ENCODE measurements around the gene CCDC89.

CCDC89 gene

DNA sequence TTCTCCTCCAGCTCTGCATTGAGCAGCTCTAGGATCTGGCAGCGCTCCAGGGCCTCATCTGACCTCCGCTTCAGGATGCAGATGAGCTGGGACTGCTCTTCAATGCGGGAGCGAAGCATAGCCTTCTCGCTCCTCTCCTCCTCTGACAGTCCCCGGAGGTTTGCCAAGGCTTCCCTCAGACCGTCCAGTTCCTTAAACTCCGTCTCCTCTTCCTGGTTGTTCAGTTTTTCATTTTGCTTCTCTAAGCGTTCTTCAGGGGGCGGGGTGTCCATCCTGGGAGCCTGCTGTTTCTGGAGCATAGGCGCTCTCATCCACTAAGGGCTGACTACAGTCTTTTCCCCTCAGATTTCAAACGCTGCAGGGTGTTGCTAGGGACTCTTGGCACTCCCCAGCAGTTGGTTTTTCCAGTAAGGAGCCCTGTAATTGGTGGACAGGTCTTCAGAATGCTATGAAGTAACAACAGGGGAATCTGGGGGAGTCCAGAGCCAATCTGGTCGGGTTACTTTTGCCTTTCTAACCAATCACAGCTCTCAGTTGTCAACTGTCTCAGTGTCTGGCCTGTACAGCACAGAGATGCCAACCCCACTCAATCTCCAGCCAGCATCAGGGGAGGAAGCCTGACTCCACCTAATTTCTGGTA, at the start of gene CCDC89:
CCDC89 (minus strand) TSS at position 376 of the 640 bp plus-strand sequence; CDS start at position 311, 65 bp downstream.
- no peak for DNase-seq (ENCODE audit: low read depth in 2 of 2)

DNA sequence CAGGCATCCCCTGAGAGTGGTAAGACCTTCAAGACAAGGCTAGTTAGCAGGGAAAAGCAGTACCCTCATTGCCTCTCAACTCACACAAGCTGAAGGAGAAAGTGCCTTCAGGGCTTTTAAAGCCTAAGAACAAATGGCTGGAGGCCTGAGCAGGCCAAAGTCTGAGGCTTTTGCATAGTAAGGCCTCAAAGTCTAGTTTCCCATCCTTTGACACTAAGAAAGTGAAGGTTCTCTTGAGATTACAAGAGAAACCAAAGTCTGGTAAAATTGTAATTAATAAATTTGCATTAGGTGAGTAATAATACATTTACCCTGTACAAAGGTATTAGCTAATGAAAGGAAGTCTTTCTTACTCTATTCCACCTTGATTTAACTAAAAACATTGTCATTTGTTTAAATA, 47.0 kb upstream of the CCDC89 start:
- no peak for DNase-seq (ENCODE audit: low read depth in 2 of 2)

DNA sequence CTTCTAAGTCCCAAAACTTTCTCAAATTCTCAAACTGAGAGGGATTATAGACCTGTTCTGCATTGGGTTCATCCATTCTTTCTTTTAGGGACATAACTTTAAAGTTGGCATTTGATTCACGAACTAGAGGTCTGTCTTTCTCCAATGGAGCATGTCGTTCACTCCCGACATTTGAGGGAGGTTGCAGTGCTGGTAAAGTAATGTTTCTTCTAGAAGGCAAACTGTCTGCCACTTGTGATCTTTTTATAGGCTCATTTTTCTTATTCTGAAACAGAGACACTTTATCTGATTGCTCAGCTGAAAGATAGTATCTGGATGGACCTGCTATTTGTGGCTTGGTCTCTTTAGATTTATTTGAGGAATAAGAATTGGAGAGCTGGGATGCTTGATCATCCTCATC, 40.4 kb upstream of the CCDC89 start:
- DNase-seq (ENCODE audit: low read depth in 2 of 2) = no peak

GRCh38 chr11:85725510-85726258, 39.7 kb upstream of the CCDC89 start:
- DNase-seq (ENCODE audit: low read depth in 2 of 2) = no peak

DNA sequence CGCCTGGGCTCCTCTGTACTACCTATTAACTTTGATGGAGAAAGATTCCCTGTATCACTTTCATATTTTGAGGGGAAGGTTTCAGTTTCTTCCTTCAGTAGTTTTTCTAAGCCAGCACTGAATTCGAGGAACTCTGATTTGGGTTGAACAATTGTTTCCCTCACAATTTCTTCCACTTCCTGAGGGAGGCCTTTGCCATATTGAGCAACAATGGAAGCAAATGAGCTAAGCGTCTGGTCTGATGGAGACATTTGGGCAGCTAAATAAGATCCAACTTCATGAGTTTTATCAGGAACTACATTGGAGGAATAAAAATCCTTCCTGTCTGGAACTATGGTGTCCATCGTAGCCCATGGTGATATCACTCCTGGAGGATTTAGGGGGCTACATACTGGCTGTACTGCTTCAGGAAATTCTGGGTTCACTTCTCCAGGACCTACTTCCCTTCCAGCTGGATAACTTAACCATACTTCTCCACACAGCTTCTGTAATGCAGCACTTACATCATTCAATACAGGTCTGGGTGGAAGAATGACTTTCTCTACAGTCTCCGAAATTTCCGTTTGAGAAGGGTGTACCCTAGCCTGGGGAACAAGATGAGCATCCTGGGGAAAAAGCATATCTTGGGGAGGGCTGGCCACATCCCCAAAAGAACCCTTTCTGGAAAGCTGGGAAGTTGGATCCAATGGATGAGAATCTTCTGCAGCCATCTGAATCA, 38.9 kb upstream of the CCDC89 start:
- DNase-seq (ENCODE audit: low read depth in 2 of 2) = no peak

DNA sequence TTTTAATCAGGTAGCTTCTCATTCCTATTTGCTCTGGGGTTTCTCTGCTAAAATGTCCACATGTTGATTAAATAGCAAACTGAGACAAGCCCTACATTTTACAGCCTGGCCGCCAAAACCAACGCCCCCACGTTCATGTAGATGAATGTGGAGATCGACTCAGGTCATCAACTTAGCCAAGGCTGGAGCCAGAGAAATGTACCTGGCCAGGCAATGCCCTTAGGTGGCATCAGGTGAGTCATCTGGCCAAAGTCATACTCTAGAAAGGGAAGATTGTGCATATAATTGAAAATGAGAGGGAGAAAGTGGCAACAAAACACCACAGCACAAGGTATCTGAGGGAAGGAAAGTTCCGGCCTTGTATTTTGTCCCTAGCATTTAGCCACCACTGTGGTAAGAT, 37.1 kb upstream of the CCDC89 start:
- no peak for DNase-seq (ENCODE audit: low read depth in 2 of 2)

DNA sequence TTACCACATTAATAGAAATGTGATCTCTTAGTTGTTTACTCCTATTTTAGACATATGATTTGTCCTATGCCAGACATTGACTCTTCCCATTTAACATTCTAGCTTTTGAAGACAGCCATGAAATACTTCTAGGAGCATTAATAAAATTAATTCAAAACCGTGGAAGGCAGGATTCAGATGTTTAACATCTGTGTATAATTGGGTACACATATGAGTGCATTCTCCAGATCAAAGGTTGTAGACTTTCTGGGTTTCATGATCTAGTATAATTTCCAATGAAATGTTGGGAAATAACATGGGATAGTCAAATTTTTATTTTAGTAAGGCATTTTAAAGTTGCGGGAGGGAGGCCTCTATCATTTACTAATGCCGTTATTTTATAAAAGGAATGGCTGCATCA, 35.2 kb upstream of the CCDC89 start:
- no peak for DNase-seq (ENCODE audit: low read depth in 2 of 2)

DNA sequence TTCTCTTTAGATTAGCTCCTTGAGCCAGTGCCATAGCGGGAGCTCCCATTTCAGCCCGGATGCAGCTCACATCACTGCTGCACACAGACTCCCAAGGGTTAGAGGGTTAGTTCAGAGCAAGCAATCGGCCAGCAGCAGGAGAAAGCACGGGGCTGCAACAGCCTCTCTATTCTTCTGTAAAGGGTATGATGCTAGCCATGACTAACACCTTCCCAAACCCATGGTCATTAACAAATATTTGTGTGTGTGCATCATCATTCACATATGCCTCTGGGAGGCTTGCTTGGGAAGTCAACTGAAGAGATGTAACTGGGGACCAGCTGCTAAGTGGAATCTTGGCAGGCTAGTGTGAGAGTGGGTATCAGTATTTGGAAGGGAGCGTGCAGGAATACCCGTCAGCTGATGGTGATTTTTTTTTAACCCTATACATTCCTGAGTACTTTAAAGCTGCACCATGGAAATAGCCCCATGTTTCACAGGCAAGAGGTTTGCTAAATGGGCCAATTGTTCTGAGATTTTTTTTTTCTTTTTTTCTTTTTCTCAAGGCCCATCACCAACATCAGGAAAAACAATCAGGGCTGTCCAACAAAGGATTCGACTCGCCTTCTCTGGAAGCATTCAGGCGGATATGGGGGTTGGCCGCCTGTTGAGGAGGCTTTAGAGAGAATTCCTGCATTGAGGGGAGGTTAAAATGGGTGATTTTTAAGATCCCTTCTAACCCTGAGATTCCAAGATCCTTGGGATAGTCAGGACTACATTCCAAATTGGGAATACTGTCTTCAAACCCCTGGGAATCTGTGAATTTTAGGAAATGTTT, 33.2 kb upstream of the CCDC89 start:
- DNase-seq (ENCODE audit: low read depth in 2 of 2) = no peak

- no peak for DNase-seq (ENCODE audit: low read depth in 2 of 2)
These were observed 32.3 kb upstream of the CCDC89 start for GRCh38 chr11:85718126-85718943.

DNA sequence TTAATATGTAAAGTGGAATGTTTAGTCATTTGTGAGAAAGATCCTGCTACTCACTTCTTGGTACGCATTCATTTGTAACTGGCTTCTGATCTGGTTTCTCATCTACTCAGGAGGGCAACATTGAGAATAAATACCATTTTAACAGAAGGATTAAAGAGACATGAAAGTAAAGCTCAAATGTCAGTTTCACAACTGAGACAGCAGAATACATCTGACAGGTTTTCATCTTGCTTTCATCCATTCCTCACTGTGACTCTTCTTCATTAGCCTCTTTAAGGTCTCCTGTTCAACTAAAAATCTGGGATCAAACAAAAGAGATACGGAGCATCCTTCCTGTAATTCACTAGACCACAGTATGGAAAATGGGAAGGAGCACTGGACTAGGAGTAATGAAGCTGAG, 31.4 kb upstream of the CCDC89 start:
- no peak for DNase-seq (ENCODE audit: low read depth in 2 of 2)

DNA sequence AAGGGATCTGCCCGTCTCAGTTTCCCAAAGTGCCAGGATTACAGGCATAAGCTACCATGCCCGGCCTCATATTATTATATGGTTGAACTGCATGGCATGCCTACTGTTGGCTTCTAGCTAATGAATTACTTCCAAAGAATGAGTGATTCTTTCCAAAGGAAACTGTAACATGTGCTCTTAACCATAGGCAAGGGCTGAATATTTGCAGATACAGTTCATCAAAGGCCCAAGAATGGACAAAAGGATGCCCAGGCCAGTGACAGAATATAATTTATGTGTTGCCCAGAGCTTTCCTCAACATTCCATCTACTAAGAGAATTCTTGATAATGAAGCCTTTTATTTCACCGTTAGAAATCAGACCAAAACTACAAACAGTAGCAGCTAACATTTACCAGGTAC, 27.0 kb upstream of the CCDC89 start:
- DNase-seq (ENCODE audit: low read depth in 2 of 2) = no peak

DNA sequence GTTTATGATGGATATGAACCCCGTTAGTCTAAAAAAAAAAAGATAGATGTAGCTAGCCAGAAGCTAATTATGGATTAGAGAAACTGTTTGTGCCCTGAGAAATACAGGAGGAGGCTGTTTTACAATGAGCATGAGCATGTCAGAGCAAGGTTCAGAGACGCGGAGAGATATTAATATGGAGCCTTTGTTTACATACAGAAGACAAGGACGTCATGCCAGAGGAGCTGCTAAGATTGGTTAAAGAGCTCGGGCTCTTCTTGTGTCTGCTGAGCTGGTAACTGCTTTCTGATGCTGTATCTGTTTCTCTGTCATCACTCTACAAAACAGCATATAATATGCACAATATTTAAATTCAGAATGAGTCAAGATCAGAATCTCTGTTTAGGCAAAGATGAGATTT, 24.9 kb upstream of the CCDC89 start:
- DNase-seq (ENCODE audit: low read depth in 2 of 2) = no peak

DNA sequence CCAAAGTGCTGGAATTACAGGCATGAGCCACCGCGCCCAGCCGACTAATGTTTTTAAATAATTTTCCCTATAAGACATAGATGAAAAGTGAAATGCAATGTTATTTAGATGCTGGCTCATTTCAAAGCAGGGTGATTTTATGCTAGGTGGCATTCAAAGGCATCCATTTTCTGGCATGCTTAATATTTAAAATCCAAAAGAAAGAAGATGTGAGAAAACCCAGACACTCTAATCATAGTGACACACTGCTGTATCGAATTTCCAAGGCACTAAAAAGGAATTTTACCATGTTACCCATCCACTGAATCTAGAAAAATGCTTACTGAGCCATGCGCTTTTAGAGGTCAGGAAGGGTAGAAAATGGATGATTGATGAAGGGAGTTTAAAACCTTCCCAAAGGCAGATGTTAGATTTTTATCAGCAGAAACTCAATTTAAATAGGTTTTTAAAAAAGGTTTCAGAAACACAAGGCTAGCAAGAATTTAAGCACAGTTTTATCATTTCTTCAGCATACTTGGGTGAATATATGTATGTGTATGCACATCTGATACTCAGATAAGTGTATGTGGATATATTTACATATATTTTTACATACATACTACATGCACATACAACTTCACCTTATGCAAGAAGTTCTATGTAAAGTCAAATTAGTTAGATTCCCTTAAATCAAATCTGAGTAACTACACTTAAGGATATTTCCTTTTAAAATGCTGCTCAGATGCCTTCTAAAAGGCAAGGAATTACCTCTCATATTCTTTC, 24.1 kb upstream of the CCDC89 start:
- DNase-seq (ENCODE audit: low read depth in 2 of 2) = no peak

- no peak for DNase-seq (ENCODE audit: low read depth in 2 of 2)
These were observed 19.8 kb upstream of the CCDC89 start for GRCh38 chr11:85705800-85706199.

DNA sequence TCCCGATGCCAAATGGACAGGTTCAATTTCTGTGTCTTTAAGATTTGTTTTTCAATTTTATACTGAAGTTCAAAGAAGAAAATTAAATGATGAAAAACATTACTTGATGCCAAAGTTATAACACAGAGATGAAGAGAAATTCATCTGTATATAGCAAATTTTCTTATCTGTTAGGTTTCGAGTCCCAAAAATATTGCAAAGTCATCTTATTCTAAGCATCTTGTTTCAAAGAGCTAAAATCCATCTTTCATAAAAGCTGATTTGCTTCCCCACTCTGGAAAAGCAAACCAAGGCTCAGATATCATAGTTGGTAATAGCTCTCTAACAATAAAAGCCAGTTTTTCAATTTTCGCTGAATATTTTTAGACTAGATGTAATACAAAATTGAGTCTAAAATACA, 19.0 kb upstream of the CCDC89 start:
- DNase-seq (ENCODE audit: low read depth in 2 of 2) = no peak

- no peak for DNase-seq (ENCODE audit: low read depth in 2 of 2)
These were observed 14.2 kb upstream of the CCDC89 start for GRCh38 chr11:85699957-85700741.

DNA sequence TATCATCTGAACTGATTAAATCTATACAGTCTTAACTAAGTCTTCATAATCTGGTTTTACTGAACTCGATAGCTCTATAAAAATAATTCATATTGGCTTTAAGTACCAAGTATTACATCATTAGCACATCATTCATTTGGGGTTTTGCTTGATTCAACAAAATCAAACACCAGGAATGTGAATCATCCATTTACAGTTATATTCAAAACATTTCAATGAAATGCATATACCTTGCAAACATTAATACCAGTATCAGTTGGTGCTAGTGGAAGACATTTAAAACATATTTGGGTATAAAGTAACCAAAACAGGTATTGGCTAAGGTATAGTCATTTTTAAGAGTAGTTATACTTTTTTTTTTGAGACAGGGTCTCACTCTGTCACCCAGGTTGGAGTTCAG, 12.2 kb upstream of the CCDC89 start:
- no peak for DNase-seq (ENCODE audit: low read depth in 2 of 2)

GRCh38 chr11:85697747-85698146, 11.8 kb upstream of the CCDC89 start:
- DNase-seq (ENCODE audit: low read depth in 2 of 2) = no peak

- DNase-seq (ENCODE audit: low read depth in 2 of 2) = no peak
These were observed 9.6 kb upstream of the CCDC89 start for GRCh38 chr11:85695546-85695945.

All from stimulated activated CD8-positive, alpha-beta memory T cell treated with anti-CD3 and anti-CD28 coated beads, Interleukin-15, amount 100 ng/mL, for 48 hours (primary cell).